22Rv1 (cell line): ENCODE measurements around the gene CNTN1.

Experiments used
- CTCF ChIP-seq: fragments of 450-650 bp; IDR thresholded peaks from 2 replicates; pipeline ENCODE4 v1.5.1; 2017; ENCODE audit warnings: mild to moderate bottlenecking
- ZFX ChIP-seq: fragments of 450-650 bp; IDR thresholded peaks from 2 replicates; pipeline ENCODE4 v1.6.1; 2017; ENCODE audit warnings: antibody characterized with exemption, borderline replicate concordance

GRCh38 chr12:40701756-40702155, 9.5 kb downstream of the CNTN1 start:
- TF ChIP-seq CTCF = no peak
- TF ChIP-seq ZFX = no peak
